Middle frontal gyrus (tissue), 1 donor: ENCODE measurements around the gene CLSTN1.

Experiments used
- DNase-seq: peaks from one replicate; pipeline ENCODE4 v3.0.0-alpha.2; 2015; ENCODE audit warnings: low spot score; ENCODE audit errors: extremely low spot score

CLSTN1 gene

GRCh38 chr1:9823943-9824701, at the start of gene CLSTN1:
Gene CLSTN1 (minus strand): TSS chr1:9823965. CDS start chr1:9823733, 232 bp downstream.
- peak; percentile 82 for DNase-seq

GRCh38 chr1:9873385-9873784, 49.6 kb upstream of the CLSTN1 start:
- no peak for DNase-seq

- no peak for DNase-seq
Measured at GRCh38 chr1:9872430-9873165, 48.8 kb upstream of the CLSTN1 start.

GRCh38 chr1:9871707-9872425, 48.1 kb upstream of the CLSTN1 start:
- no peak for DNase-seq

- no peak for DNase-seq
Measured at GRCh38 chr1:9871021-9871420, 47.3 kb upstream of the CLSTN1 start.

GRCh38 chr1:9870572-9870971, 46.8 kb upstream of the CLSTN1 start:
- DNase-seq = no peak

- DNase-seq = no peak
Measured at GRCh38 chr1:9869831-9870251, 46.1 kb upstream of the CLSTN1 start.

GRCh38 chr1:9868244-9868590, 44.5 kb upstream of the CLSTN1 start:
- no peak for DNase-seq

- DNase-seq = peak; percentile 75
Measured at GRCh38 chr1:9867408-9868243, 43.9 kb upstream of the CLSTN1 start.

GRCh38 chr1:9866836-9867235, 43.1 kb upstream of the CLSTN1 start:
- no peak for DNase-seq

- no peak for DNase-seq
Measured at GRCh38 chr1:9865724-9866123, 42.0 kb upstream of the CLSTN1 start.

- DNase-seq = no peak
Measured at GRCh38 chr1:9863371-9863770, 39.6 kb upstream of the CLSTN1 start.

GRCh38 chr1:9861360-9861759, 37.6 kb upstream of the CLSTN1 start:
- DNase-seq = no peak

- no peak for DNase-seq
Measured at GRCh38 chr1:9860887-9861286, 37.1 kb upstream of the CLSTN1 start.

- DNase-seq = no peak
Measured at GRCh38 chr1:9859281-9860014, 35.7 kb upstream of the CLSTN1 start.

GRCh38 chr1:9858293-9859035, 34.7 kb upstream of the CLSTN1 start:
- no peak for DNase-seq

GRCh38 chr1:9855186-9855585, 31.4 kb upstream of the CLSTN1 start:
- DNase-seq = no peak

- no peak for DNase-seq
Measured at GRCh38 chr1:9853249-9853595, 29.5 kb upstream of the CLSTN1 start.

GRCh38 chr1:9852410-9853248, 28.9 kb upstream of the CLSTN1 start:
- peak; percentile 73 for DNase-seq
